ENCODE results near the gene TRABD. TPM values are rescaled to one million over a fixed set of nuclear protein-coding genes. Genes with fewer than 3 reads are reported as not detected.
"Not testable (repeated sequence)": the region's sequence is repeated elsewhere in the genome, so short reads cannot be mapped to it uniquely, and the experiment has no call there.

The TRABD gene
- total RNA-seq, 1 experiment from 2014 or later = 21.8 TPM

DNA sequence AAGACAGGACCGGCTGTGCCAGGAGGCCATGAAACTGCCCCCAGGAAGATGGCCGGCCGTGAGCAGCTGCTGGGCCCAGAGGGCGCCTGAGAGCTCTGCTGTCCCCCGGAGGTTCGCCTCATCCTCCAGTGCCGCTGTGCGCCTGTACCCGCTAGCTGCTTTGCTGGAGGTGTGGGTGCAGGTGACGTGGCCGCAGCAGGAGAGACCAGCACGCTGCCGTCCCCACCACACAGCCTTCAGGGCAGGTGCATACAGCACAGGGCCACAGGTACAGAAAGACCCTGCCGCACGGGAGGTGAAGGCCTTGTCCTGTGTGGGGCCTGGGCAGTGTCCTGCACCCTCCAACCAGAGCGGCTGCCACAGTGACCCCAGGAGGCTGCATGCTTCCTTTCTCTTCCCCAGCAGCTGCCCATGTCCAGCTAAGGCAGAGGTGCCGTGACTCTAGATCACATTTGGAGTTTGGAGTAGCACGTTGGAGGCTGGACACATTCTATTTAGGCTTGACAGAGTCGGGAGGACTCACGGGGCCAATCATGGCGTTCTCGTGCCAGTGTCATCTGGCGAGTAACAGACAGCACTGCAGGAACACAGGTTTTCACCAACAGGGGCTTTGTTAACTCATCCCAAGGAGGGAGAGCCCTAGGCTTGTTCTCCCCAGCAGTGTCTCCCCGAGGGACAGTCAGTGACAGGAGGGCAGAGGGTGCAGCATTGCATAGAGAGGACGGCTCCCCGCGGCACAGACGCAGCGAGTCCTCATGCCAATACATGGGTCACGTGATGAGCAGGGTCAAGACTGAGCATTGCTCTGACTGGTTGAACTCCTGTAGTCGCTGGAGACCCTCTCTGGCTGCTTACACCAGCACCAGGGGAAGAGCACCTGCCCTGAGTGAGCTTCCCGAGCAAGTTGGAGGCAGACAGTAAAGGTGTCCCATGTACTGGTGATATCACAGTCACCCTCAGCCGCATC lies 33.9 kb upstream of the TRABD start:
- DNase-seq (ENCODE audit: low read depth) = no peak

DNA sequence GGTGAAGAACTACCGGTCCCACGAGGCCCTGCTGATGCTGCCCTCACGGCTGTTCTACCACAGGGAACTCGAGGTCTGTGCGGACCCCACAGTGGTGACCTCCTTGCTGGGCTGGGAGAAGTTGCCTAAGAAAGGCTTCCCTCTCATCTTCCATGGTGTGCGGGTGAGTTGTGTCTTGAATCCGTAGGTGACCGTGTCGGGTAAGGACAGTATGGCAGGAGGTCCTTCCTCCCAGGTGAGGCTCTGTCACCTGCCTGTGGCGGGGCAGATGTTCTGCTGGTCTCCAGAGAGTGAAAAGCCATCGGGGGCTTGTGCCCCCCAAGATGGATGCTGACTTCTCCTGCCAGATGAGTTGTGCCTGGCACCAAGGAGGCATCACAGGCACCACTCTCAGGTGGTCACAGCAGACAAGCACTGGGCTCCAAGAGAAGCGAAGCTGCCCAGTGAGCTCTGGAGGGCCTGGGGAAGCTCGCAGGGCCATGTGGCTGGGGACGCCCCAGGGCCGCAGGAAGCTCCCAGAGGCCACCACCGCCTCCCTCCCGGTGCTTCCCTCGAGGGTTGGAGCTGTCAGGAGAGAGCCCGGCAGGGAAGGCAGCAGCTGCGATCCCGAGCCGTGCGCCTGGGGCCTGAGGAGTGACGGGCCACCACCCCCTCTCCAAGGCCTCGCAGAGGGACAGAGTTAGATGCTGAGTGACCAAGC lies 32.5 kb upstream of the TRABD start:
- no peak for DNase-seq (ENCODE audit: low read depth)

DNA sequence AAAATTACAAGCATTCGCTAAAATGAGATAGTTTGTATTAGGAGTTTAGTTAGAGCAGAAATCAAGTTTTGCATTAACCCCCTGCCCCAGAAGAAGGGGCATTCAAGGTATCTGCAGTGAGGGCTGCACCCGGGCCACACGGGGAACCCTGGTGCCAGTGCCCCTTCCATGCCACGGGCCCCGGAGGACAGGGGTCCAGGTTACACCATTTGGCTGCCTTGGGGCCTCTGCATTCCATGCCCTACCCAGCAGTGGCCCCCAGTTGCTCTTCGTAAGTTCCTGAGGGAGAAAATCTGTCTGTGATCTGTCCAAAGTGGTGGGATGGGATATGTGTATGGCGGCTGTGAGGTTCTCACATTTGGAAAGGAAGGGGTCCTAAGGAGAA lies 32.0 kb upstream of the TRABD start:
- no peak for DNase-seq (ENCODE audit: low read depth)

DNA sequence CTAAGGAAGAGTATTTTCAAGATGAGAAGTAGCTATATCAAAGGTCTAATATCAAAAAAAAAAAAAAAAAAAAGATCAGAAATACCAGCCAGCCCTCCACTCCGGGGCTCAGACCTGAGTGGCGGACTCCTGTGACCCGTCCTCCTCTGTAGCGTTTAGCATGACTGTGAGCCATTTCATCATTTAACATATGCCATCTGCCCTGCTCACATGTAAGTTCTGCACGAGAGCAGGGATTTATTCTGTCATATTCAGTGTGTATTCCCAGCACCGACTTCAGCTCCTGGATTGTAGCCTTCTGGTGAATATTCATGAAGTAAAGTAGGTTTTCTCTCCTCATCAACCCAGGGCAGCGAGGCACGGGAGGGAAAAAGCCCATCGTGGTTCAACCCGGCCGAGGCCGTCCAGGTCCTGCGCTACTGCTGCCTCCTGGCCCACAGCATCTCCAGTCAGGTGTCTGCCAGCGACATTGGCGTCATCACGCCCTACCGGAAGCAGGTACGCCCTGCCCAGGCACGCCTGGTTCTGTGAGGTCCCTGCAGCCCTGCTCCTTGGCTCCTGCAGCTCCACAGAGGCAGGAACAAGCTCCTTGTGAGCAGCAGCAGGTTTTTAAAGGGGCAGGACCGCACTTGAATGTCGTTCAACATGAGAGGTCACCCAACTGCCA lies 27.9 kb upstream of the TRABD start:
- DNase-seq (ENCODE audit: low read depth) = no peak

DNA sequence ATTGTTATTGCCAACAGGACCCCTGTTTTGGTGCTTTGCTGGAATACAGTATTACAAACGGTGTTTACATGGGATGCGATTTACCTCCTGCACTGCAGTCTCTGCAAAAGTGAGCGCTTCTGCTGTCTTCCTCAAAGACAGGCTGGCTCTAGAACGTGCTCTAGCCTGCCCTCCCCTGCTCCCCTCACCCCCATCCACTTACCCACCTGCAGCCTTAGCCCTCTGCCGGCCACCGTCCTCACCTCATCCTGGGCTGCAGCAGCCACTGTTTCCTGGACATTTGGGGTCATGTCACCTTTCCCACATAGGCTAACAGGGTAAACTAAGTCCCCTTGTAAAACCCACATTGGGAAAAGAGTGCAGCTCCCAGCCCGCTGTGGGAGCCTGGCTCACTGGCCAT lies 24.8 kb upstream of the TRABD start:
- DNase-seq (ENCODE audit: low read depth) = no peak

DNA sequence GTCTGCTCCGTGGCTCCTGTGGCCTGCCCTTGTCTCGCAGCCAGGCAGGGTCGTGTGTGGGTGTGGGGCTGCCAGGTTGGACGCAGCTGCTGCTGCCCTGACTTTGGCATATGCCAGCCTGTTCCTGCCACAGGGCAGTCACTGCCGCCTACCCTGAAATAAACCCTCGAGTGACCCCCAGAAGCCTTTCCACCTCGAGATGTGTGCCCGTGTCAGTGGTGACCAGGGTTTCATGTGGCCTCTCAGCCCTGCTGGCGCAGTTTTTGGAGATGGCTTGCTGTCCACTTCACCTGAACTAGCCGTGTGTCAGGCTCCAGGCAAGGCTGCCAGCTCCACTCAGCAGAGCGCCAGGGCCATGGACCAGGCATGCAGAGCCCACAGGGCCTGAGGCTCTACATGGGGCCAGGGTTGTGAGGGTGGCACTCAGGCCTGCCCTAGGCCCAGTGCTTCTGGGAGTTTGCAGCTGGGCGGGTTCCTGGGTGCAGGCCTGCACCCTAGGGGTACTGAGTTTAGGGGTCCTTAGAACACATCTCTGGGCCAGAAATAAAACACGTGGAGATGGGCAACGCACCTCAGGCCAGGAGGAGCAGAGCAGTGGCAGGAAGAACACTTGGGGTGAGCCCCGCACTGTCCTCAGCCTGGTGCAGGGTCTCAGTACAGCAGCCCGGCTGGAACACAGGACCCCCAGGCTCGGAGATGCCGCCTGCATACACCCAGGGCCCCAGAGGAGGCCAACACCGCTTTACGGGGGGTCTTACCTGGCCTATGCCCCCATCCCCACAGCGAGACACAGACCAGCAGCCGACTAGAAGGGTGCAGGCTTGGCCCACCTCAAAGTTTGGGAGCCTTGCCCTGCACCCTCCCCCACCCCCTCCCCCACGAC lies 24.0 kb upstream of the TRABD start:
- no peak for DNase-seq (ENCODE audit: low read depth)

DNA sequence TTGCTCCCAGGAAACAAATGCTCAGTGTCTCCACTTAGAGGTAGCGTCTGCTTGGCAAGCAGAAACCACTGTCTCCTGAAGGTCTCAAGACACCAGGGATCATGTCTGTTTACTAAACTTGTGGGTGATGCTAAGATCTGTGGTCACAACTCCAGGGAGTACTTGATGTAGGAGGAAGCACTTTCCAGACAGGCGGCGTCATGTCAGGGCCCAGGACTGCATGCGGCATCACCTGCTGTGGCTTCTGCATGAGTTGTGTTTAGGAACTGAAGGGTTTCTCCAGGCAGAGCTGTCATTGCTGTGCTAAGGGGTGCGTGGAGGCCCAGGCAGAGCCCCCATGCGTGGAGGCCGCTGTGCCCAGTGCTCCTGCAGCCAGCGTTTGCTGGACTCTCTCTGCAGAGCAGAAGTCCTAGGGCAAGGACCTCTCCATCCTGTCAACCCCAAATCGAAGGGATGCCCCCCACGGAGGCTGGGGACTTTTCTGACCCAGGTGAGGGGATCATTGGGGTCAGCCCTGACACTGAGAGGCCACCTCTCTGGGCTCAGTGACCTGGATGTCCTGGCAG lies 23.2 kb upstream of the TRABD start:
- DNase-seq (ENCODE audit: low read depth) = no peak

DNA sequence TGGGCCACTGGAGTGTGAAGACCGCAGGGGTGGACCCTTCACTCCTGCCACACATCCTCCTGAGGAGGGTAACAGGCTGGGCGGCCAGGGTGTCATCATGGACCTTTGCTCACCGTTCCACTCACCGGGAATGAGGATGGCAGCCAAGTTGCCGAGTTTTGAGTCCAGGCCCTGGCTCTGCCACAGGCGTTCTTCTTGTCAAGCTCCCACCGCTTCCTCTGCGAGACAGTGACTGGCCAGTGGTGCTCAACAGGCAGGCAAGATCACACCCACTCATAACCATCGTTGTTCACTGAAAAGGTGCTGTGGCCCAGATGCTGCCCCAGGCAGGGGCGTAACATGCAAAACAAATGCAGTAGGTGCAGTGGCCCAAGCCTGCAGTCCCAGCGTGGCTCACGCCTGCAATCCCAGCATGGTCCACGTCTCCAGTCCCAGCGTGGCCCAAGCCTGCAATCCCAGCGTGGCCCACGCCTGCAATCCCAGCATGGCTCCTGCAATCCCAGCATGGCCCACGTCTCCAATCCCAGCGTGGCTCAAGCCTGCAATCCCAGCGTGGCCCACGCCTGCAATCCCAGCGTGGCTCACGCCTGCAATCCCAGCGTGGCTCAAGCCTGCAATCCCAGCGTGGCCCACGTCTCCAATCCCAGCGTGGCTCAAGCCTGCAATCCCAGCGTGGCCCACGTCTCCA lies 20.1 kb upstream of the TRABD start:
- DNase-seq (ENCODE audit: low read depth) = no peak

DNA sequence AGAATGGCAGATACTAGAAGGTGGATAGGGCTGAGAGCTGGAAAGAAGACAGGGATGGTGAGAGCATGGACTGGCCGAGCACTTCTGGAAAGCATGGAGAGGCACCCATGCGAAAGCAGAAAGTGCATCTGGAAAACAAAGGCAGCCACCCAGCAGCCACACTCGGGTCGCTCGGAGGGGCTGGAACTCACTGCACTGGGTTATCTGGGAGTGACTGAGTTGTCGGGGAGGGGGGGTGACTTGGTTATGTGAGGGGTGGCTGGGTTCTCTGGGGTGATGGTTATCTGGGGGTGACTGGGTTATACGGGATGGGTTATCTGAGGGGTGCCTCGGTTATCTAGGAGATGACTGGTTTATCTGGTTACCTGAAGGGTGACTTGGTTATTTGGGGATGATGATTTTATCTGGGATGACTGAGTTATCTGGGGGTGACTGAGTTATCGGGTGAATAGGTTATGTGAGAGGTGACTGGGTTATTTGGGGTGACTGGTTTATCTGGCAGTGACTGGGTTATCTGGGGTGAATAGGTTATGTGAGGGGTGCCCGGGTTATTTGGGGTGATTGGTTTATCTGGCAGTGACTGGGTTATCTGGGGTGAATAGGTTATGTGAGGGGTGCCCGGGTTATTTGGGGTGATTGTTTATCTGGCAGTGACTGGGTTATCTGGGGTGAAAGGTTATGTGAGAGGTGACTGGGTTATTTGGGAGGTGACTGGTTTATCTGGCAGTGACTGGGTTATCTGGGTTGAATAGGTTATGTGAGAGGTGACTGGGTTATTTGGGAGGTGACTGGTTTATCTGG lies 17.8 kb upstream of the TRABD start:
- no peak for DNase-seq (ENCODE audit: low read depth)

DNA sequence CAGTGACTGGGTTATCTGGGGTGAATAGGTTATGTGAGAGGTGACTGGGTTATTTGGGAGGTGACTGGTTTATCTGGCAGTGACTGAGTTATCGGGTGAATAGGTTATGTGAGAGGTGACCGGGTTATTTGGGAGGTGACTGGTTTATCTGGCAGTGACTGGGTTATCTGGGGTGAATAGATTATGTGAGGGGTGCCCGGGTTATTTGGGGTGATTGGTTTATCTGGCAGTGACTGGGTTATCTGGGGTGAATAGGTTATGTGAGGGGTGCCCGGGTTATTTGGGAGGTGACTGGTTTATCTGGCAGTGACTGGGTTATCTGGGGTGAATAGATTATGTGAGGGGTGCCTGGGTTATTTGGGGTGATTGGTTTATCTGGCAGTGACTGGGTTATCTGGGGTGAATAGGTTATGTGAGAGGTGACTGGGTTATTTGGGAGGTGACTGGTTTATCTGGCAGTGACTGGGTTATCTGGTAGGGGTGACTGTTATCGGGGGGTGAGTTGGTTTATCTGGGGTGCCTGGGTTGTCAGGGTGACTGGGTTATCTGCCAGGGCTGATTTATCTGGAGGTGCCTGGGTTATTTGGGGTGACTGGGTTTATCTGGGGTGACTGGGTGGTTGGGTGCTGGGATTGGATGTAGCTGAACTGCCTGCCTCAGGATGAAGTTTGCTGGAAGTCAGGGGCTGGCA lies 17.1 kb upstream of the TRABD start:
- not testable (repeated sequence) for DNase-seq (ENCODE audit: low read depth)

DNA sequence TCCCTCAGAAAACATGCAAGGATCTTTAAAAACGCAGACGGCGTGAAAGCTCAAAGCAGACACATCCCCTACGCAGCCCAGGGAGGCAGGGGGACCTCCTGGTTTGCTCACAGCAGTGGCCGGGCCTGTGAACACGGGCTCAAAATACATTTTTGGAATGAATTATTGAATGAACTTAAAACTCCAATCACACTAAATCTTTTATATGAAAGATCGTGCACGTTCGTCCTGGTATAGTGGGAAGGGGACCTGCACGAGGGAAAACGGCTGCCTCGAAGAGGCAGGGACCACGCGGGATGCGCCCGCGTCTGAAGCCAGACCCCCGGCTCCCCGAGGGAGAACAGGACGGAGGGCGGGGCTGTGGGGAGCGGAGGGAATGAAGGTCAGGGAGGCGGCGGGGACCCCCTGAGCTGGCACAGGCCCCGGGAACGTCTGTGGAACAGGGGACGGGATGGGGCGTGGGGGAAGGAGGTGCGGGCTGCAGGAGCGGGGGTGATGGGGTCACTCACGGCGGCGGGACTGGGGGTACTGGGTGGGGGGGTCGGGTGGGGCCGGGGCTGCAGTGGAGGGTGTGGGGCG lies 16.4 kb upstream of the TRABD start:
- no peak for DNase-seq (ENCODE audit: low read depth)

DNA sequence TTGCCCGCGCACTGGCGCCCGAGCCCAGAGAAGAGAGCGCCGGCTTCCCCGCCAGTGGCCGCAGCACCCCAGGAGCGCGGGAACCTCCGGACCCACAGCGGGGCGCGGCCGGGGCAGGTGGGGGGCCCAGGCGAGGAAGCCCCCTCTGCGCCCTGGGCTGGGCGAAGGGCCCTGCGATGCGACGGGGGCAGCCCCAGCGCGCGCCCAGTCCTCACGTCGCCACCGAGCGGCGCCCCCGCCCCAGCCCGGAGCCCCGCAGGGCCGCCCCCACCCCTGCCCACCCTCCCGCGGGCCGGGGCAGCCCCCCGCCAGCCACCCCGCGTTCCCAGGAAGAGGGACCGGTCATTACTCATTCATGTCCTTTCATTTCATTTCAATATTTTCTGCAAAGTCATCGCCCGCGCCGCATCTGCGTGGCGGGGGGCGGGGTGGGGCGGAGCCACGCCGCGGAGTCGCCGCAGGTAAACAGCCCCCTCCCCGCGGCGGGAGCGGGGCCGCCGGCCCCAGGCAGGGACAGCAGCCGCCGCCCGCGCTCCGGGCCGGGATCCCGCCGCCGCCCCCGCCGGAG lies 15.9 kb upstream of the TRABD start:
- DNase-seq (ENCODE audit: low read depth) = peak; percentile 51

DNA sequence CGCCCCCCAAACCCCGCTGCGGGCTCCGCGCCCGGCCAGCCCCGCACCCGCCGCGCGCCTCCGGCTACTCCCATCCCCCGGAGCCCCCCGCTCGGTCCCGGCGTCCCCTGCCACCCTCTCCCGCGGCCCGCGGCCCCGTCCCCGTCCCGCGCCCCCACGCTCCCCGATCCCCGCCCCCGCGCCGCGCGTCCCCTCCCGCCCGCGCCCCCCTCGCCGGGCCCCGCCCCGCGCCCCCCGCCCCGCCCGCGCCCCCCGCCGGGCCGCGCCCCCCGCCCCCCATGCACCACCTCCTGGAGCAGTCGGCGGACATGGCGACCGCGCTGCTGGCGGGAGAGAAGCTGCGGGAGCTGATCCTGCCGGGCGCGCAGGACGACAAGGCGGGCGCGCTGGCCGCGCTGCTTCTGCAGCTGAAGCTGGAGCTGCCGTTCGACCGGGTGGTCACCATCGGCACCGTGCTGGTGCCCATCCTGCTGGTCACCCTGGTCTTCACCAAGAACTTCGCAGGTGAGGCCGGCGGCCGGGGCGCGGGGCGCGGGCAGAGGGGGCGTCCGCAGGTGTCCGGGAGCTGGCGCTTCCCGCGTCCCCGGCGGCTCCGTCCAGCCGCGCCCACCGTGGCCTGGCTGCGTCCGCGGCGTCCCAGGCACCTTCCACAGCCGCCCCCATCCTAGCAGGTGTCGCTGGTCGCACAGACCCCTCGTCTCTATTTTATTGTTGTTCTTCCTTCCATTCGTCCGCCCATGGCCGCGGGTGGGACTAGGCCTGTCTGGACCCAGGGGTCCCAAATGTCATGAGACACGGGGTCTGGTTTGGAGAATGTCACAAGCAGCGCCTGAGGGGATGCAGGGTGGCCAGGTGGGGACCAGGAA lies 15.0 kb upstream of the TRABD start, which contains the start of gene PANX2:
PANX2 (plus strand) TSS at position 279 of the 866 bp plus-strand sequence; CDS start at position 279, 0 bp downstream.
- DNase-seq (ENCODE audit: low read depth) = peak; percentile 46

DNA sequence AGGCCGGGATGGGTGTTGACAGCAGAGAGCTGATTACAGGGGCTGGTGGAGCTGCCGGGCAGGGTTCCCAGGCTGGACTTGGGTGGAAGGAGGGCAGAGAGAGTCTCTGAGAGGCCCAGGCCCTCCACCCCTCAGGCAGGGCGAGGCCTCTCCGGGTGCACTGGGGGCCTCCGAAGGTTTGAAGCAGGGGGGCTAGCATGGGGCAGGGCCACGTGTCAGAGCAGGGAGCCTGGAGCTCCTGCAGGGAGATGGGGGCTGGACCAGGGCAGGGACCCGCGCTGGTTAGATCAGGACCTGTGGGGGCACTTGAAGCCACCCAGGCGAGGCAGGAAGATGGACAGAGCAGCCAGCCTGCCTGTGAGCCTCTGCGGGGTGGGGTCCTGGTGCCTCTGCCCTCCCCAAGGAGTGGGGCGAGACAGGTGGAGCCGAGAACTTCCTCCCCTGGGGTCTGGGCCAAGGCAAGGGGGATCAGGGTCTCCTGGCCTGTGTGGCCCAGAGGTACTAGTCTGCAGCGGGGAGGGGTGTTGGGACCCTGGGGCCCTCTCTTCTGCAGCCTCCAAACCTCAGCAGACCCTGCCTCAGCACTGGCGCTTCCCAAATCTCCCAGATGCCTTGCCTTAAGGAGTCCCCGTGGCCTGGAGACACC lies 14.3 kb upstream of the TRABD start:
- no peak for DNase-seq (ENCODE audit: low read depth)

DNA sequence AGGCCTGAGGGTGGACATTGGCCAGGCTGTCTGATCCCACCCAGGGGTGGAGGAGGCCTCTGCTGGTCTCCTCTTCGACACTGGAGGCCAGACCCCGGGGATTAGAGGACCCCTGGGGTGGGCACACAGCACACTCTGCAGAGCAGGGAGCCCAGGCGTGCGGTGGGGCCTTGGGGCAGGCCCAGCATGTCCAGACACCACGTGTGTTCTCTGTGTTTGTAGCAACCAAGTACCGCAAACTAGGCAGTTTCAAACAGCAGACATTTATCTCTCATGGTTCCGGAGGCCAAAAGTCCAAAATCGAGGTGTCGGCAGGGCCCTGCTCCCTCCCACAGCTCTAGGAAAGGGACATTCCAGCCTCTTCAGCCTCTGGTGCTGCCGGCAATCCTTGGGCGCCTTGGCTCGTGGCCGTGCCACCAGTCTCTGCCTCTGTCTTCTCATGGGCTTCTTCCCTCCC lies 13.7 kb upstream of the TRABD start:
- DNase-seq (ENCODE audit: low read depth) = no peak

DNA sequence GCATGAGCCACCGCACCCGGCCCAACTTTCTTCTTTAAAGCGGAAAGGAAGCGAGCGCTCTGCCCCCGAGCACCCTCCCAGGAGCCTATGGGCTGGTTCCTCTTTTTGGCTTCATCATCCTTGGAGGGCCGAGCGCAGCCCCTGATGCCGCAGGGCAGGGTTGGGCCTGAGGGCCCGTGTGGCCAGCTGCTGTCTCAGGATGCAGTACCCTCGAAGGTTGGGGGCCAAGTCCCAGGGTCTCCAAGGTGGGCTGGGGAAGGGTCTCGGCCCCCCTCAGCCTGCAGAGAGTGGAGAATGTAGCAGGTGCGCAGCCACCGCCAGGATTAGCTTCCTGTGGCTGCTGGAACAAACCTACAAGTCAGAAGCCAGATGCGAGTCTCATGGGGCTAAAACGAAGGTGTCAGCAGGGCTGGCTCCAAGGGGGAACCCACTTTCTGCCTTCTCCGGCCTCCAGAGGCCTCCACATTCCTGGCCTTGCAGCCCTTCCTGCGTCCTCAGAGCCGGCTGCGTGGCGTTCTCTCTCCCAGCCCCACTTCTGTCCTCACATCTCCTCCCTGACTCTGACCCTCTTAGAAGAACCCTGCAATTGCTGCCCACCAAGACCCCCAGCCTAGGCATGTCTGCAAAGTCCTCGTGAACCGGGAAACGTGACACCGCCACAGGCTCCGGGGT lies 12.3 kb upstream of the TRABD start:
- no peak for DNase-seq (ENCODE audit: low read depth)
